GM18861 (cell line): ENCODE data around the gene COMT.

ENCODE experiments used
- ATAC-seq: cut with Tn5 transposase; IDR thresholded peaks from one replicate; pipeline ENCODE4 v1.9.1; 2021; ENCODE audit not compliant: unreplicated experiment

The COMT gene

GRCh38 chr22:19968450-19968891 lies 26.9 kb downstream of the COMT start:
- ATAC-seq = no peak

- no peak for ATAC-seq
Measured at GRCh38 chr22:19969141-19969928, 27.8 kb downstream of the COMT start.

GRCh38 chr22:19970031-19970478 lies 28.5 kb downstream of the COMT start:
- ATAC-seq = no peak

GRCh38 chr22:19970479-19971275 lies 29.1 kb downstream of the COMT start:
- no peak for ATAC-seq

GRCh38 chr22:19971276-19972124 lies 29.9 kb downstream of the COMT start:
- ATAC-seq = no peak

GRCh38 chr22:19972251-19972650 lies 30.7 kb downstream of the COMT start:
- ATAC-seq = no peak

GRCh38 chr22:19972652-19973550 lies 31.3 kb downstream of the COMT start:
- ATAC-seq = no peak

- ATAC-seq = no peak
Measured at GRCh38 chr22:19973551-19974267, 32.1 kb downstream of the COMT start.

- ATAC-seq = no peak
Measured at GRCh38 chr22:19974268-19974861, 32.8 kb downstream of the COMT start.

- no peak for ATAC-seq
Measured at GRCh38 chr22:19974935-19975706, 33.5 kb downstream of the COMT start.

GRCh38 chr22:19975707-19976035 lies 34.1 kb downstream of the COMT start:
- no peak for ATAC-seq

GRCh38 chr22:19976671-19977070 lies 35.1 kb downstream of the COMT start:
- no peak for ATAC-seq

- no peak for ATAC-seq
Measured at GRCh38 chr22:19977296-19978243, 36.0 kb downstream of the COMT start.

- ATAC-seq = no peak
Measured at GRCh38 chr22:19978748-19979147, 37.2 kb downstream of the COMT start.

GRCh38 chr22:19979712-19980493 lies 38.3 kb downstream of the COMT start:
- ATAC-seq = no peak

GRCh38 chr22:19980766-19981165 lies 39.2 kb downstream of the COMT start:
- ATAC-seq = no peak
